A673 (cell line): ENCODE data around the gene LEF1.

Experiments used
- EZH2 ChIP-seq: fragments of 200-600 bp; sonication (generic); IDR thresholded peaks from 2 replicates; pipeline ENCODE4 v1.6.1; 2017; ENCODE audit warnings: borderline replicate concordance, low read depth, mild to moderate bottlenecking, mixed read lengths, antibody characterized with exemption, low read length; ENCODE audit not compliant: poor library complexity, severe bottlenecking
- TF ChIP-seq, protein P1 (sequence below): fragments of 300-800, 200-600 bp; sonication (generic); conservative IDR thresholded peaks from 2 replicates; pipeline ENCODE4 v1.5.1; 2017; ENCODE audit warnings: low read depth, mild to moderate bottlenecking, antibody characterized with exemption, low read length, moderate library complexity, mixed read lengths

DNA sequence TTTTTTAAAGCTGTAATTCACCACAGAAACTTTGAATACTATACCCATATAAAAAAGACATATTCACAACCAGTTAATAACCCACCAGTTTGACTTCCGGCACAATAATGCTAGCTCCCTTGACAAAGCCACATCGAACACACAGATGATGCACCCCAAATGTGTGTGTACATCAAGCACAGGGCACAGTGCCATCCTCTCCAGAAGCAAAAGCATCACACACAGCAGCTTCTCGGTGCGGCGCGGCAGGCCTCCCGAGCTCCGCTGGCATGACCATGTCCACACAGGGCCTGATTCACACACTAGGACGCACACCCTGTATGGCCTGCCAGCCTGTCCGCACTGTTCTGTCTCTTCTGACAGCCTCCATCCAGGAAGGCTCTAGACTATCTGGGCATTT lies 88.0 kb downstream of the LEF1 start:
- no peak for TF ChIP-seq EZH2
- TF ChIP-seq, protein P1, sequence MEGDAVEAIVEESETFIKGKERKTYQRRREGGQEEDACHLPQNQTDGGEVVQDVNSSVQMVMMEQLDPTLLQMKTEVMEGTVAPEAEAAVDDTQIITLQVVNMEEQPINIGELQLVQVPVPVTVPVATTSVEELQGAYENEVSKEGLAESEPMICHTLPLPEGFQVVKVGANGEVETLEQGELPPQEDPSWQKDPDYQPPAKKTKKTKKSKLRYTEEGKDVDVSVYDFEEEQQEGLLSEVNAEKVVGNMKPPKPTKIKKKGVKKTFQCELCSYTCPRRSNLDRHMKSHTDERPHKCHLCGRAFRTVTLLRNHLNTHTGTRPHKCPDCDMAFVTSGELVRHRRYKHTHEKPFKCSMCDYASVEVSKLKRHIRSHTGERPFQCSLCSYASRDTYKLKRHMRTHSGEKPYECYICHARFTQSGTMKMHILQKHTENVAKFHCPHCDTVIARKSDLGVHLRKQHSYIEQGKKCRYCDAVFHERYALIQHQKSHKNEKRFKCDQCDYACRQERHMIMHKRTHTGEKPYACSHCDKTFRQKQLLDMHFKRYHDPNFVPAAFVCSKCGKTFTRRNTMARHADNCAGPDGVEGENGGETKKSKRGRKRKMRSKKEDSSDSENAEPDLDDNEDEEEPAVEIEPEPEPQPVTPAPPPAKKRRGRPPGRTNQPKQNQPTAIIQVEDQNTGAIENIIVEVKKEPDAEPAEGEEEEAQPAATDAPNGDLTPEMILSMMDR: no peak
